ENCODE data around the gene CFP.

The CFP gene

DNA sequence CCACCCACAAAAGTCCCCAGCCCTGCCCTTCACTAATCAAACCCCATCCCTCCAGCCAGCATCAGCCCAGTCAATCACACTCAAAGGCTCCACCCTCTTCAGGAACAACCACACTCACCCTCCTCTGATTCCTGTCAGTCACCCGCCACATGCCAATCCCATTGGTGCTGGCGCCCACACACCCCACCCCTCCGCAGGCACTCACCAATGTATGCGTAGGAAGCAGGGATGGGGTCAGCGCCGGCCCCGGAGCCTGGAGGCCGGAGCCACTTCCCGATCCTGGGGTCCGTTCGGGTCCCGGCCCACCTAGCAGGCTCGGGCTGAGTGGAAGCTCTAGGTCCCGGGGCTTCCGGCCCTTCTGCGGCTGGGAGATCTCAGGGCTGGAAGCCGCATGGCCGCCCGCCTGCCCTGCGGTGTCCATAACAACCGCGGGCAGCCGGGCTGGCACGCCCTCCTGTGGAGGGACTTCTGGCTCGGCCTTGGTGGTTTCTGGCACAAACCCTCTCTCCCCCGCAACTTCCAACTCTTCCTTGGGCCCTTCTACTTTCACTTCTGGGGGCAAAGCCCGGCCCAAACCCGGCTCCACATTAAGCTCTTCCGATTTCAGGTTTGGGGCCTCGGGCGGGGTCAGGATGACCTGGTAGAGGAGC is 7.9 kb upstream of the CFP start:
- DNase-seq (ENCODE audit: low spot score), result peak; percentile 37

DNA sequence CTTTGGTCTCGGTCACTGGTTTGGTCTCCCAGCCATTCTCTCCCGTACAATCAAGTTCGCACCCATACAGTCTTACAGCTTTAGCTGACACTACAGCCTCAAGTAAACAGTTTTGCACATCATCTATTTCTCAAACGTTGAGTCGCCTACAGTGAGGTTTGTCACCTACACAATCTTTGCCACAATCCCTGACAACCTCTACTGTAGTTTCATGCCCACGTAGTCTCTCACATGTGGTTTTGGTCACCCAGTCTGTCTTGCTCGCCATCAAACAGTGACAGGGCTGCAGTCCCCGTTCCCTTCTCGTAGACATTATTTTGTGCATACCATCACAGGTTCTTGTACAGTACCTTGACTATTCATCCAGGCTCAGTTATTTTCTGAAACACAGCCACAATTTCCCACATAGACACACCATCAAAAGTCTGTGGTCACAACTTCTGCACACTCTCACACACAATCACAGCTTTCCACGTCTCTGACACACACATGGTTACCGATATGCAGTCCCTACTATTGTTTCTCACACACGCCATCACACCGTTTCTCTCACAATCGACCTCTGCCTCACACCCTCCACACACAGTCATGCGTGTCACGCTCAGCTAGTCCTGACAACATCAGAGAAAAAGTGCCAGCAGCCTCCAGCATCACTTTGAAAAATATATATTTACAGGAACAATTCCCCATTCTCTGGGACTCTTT is 5.3 kb upstream of the CFP start:
- no peak for DNase-seq (ENCODE audit: low spot score)

DNA sequence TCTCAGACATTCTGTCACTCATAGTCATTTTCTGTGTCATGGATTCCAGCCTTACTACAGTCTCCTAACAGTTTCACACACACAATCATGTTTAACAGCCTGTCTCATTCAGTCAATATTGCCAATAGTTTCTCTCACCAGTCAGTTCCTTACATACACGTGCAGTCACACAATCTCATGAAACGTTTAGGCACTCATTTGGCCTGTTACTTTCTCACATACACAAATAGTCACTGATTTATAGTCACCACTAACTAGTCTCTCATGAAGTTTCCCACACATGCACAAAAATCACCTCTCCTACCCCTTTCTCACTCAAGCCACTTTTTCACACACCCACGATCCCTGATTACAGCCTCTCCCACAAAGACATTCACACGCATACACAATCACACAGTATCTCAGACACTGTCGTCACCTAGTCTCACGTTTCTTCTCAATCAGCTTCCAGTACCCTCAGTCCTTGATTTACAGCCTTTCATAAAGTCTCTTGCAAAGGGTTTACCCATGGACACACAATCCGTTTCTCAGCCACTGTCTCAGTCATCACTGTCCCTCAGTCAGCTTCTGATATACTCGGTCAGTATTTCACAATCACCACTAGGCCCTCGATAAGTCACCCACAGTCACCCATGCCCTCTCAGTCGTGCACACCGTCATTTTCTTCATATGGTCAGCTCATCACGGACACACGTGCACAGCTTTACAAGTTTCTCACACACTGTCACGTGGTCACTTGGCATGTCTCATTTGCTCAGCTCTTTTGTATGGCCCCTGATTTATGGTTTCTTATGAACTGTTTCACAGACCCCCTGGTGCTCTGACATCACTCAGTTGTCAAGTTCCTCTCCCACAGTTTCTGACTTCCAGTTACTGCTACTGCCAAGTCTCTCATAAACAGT is 4.2 kb upstream of the CFP start:
- DNase-seq (ENCODE audit: low spot score), result no peak

DNA sequence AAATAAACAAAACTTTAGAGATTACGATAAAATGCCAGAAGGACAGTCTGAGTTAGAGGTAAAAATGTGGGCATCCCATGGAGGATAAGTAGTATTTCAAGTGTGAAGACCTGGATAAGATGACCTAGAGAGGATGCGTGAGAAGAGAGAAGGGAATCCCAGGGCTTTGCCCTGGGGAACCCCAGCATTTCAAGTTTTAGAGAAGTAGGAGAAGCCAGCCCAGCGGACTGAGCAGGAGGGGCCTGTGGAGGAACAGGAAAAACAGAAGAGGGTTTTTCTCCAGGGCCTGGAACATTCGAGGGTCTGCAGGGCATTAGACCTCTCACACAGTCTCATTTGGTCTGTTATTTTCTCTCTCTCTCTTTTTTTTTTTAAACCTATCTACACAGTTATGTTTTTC is 2.9 kb upstream of the CFP start:
- no peak for DNase-seq (ENCODE audit: low spot score)

DNA sequence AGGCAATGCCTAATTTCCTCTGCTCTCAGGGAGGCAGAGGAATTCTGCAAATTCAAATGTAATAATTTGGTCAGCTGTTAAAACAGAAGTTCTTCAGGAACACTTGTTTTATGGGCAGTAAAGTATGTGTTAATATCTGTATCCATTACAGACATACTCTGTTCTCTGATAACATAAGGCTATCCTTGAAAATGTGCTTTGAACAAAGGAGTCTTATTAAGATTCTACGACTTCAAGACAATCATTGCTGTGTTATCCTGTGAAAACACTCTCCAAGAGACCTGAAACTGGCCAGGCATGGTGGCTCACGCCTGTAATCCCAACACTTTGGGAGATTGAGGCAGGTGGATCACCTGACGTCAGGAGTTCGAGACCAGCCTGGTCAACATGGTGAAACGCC is 1.9 kb upstream of the CFP start:
- DNase-seq (ENCODE audit: low spot score), result no peak

DNA sequence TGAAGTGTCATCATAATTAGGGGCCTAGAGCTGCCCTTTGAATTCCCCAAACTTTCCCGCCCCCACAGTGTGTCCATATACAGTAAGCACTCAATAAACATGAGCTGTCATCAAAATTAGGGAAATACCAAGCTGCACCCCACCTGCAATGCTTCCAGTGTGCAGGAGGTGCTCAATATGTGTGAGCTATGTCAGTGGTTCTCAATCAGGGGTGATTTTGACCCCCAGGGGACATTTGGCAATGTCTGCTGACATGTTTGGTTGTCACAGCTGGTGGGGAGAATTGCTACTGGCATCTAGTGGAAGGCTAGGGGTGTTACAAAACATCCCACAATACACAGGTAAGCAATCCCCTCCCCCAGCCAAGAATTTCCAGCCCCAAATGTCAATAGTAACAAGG is 748 bp downstream of the CFP start:
- DNase-seq (ENCODE audit: low spot score), result no peak

DNA sequence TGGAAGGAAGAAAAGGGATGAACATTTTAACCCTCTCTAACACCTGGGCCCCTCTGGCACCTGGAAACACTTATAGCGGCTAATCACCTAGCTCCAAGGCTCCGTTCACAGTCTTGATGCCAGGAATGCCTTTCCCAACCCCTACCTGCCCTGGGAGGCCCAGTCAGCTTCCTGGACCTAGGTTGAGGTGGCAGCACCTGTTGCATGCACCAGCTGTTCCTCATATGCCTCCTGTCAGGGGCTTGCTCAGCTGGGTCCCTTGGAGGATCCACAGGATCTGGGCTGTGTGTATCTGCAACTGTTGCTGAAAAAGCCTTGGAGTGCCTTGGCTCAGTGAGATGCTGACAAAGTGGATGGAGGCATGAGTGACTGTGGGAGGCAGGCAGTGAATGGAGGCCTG is 4.4 kb downstream of the CFP start:
- no peak for DNase-seq (ENCODE audit: low spot score)

DNA sequence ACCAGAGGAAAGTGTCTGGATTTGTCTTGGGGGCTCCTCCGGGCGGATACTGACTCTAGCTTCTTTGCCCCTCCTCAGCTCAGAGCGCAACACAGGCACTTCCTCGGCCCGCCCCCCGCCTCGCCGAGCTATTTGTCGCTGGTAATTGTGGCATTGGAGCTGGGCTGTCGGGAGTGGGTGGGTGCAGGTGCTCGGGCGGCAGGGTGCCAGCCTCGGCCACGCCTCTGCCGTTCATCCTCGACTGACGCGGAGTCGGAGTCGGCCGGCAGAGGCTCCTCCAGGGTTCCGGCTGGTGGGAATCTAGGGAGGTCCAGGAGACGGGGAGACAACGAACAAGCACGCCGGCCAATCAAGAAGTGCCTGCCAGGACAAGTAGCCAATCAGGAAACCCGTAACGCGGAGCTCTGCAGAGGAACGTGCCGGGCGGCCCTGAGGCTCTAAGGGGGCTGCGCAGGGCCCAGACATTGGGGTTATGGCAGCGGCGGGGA is 6.1 kb downstream of the CFP start:
- DNase-seq (ENCODE audit: low spot score), result peak; percentile 24

DNA sequence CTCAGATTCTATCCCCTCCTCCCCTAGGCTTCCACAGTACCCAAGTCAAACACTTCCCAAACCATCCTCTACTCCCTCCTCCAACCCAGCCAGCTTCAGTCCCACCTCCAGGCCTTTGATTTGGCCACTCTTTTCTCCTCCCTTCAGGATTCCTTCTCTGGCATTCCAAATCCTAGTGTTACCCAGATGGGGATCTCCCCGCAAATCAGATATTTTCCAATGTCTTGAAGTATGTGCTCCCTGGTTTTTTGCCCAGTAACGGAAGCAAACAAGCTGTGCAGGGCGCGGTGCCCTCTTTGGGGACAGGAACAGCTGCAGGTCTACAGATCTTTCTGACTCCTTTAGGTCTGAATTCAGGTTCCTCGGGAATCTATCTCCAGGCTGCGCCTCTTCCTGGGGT is 7.9 kb downstream of the CFP start:
- no peak for DNase-seq (ENCODE audit: low spot score)

DNA sequence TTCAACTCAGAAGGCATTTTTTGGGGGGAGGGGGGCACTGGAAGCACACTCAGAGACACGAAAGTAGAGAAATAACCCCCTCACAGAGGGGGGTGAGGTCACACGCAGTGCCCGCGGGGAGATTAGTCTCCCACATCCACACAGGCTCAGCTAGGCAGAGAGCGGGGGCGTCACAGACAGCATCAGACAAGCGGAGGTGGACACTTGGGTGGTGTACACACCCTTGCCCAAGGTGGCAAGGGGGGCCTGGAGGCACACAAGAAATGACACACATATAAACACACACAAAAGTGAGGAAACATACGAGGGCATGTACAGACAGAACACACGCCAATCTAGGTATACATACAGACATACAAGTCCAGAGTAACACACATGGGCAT is 9.4 kb downstream of the CFP start:
- no peak for DNase-seq (ENCODE audit: low spot score)

DNA sequence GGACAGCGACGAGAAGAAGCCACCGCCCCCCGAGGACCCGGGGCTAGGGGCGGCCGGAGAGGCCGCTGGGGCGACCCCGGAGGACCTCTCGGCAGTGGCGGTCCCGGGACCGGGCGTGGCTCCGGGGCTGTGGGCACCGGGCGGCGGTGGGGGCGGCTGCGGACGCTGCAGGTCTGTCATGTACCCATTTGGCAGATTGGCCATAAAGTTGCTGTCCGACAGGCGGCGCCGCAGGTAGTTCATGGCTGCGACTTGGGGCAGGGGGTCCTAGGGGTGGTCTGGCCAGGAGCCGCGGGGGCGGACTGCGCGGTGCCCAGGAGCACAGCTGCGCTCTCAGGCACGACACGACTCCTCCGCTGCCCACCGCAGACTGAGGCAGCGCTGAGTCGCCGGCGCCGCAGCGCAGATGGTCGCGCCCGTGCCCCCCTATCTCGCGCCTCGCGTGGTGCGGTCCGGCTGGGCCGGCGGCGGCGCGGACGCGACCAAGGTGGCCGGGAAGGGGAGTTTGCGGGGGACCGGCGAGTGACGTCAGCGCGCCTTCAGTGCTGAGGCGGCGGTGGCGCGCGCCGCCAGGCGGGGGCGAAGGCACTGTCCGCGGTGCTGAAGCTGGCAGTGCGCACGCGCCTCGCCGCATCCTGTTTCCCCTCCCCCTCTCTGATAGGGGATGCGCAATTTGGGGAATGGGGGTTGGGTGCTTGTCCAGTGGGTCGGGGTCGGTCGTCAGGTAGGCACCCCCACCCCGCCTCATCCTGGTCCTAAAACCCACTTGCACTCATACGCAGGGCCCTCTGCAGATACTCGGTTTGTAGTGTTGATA is 10.0 kb downstream of the CFP start, which contains the start of gene SYN1:
TSS of gene SYN1 (minus strand) at position 372 of the 817 bp plus-strand sequence. CDS start at position 243, 129 bp downstream.
- peak; percentile 46 for DNase-seq (ENCODE audit: low spot score)

DNA sequence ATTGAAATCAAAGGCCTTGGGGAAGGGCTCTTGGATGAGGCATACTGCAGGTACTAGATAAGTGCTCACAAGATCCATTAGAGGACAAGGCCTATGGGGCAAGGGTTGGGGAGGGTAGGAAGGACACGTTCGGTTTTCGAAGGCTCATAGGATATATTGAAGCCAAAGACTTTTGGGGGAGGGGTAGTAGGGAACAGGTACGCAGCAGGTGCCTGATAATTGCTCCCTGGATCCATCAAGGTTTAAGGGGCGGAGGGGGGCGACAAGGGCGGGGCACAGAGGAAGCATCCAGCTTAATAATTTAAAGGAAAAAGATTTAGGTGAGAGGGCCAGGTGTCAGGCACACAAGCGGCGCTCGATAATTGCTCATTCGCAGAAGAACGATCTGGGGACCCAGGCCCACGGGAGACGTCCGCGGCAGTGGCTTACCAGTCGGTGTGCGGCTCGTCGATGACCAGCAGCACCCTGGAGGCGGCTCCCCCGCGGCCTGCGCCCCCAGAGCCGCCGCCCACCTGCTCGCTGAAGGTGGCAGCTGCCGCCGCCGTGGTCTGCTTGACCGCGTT is 10.7 kb downstream of the CFP start:
- DNase-seq (ENCODE audit: low spot score), result no peak

DNA sequence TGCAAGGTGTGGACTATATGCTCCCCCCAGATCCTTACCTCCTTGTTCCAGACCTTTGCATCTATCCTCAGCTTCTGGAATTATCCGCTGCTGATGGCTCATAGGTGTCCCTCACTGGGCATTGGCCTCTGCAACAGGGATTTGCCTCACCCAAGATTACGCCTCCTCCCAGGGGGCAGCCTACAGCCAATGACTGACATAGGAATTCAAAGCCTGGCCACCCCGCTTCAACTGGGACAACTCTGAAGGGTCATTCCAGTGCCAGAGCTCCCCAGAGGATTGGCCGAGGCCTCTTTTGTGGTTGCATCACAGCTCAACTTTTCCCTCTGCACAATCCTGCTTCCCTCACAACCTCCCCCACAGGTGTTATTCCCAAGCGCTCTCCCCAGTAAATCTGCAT is 15.1 kb downstream of the CFP start:
- no peak for DNase-seq (ENCODE audit: low spot score)

DNA sequence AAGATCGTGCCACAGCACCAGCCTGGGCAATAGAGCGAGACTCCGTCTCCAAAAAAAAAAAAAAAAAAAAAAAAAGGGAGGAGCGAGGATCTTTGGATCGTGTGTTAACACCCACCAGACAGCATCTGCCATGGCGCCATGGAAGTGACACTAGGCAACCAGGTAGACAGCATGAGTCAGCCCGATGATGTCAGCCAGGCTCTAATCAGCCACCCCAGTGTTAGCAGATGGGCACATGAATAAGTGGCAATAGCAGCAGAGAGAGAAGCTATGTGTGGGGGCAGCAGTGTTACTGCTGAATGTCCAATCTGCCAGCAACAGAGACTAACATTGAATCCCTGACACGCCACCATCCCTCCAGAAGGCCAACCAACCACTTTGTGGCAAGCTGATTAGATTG is 16.6 kb downstream of the CFP start:
- DNase-seq (ENCODE audit: low spot score), result no peak

DNA sequence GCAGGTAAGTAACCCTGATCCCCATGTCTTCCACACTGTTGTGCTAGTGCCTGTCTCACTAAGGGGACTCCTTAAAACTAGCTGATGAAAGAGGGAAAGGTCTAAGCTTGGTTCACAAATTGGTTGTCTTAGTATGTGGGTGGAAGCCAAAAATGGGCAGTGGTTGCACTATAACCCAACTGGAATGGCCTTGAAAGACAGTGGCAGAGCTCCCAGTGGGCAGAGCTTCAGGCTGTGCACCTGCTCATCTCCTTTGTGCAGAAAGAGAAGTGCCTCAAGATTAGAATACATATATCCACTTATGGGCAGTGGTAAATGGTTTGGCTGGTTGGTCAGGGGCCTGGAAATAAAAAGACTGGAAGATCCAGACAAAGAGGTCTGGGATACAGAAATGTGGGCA is 17.3 kb downstream of the CFP start:
- DNase-seq (ENCODE audit: low spot score), result no peak

DNA sequence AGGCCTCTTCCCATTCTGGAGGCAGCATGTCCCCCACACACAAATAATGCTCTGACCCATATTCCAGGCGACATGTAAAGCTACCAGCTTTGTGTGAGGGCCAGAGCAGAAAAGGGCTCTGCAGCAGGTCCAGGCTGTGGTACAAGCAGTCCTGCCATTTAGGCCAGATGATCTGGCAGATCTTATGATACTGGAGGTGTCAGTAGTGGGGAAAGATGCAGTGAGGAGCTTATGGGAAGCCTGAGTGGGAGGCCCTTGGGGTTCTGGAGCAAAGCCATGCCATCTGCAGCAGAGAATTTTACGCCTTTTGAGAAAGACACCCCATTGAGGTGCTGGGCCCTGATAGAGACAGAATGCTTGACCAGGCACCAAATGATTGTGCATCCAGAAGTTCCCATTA is 17.8 kb downstream of the CFP start:
- DNase-seq (ENCODE audit: low spot score), result no peak

DNA sequence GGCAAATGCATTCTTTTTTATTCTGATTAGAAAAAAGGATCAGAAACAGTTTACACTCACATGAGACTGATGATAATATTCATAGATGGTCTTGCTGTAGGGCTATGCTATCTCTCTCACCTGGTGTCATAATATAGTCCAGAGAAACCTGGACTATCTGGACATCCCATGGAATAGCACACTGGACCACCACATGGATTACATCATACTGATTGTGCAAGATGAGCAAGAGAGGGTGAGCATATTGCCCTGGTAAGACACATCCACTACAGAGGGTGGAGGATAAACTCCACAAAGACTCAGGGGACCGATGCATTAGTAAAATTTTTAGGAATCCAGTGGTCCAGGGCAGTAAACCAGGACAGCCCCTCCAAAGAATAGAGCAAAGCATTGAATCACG is 18.2 kb downstream of the CFP start:
- no peak for DNase-seq (ENCODE audit: low spot score)

DNA sequence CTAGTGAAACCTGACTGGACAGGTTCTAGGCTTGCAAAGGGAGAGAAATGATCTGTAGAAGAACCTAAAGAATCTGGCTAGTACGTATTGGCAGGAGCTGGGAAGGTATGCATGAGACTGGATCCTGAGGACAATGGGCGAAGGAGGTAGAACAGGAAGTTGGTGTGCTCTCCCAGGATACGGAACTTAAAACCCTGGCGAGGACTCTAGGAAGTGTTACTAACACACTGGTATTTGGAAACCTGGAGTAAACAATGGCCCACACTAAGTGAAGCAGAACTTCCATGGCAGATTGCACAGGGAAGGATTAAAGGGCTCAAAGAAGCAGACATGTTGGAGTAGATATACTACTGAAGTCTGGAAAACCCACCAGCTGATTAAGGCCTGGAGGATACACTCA is 19.2 kb downstream of the CFP start:
- no peak for DNase-seq (ENCODE audit: low spot score)

DNA sequence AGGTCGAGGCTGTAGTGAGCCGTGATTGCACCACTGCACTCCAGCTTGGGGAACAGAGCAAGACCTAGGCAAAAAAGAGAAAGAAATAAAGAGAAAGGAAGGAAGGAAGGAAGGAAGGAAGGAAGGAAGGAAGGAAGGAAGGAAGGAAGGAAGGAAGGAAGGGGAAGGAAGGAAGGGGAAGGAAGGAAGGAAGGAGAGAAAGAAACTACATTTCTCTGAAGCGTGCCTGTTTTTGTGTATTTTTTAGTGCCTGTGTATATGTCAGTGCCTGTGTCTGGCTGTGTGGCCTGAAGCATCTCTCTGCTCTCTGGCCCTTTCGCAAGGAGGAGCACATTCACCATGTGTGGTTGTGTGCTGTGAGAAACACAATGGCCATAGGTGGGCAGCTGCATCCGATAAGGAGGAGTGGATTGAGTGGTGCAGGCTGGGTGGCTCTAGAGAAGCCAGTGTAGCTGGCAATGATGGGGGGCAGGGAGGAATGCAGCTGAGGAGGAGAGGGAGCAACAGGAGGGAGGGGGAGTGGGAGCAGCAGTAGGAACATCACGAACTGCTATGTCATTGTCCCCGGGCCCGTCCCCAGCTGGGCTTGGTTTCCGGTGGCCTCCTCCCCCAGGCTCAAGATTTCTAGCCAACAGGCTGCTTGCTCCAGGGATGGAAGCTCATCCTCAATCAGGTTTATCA is 21.5 kb downstream of the CFP start:
- no peak for DNase-seq (ENCODE audit: low spot score)

DNA sequence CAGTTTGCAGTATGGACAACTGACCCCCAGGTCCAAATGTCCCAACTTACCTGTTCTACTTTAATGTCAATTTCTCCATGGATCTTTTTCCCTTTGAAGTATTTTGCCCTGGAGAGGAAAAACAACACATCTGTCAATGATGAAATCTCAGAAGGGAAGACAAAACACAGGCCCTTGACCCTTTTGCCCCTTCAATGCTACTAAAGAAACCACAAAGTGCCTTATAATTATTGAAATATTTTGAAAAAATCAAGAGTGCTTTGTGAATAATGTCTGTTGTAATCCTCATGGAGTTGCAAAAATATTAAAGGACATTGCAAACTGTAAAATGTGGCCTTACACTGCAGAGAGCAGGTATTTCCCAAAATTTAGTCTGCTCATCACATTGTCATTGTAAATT is 22.6 kb downstream of the CFP start:
- no peak for DNase-seq (ENCODE audit: low spot score)

DNA sequence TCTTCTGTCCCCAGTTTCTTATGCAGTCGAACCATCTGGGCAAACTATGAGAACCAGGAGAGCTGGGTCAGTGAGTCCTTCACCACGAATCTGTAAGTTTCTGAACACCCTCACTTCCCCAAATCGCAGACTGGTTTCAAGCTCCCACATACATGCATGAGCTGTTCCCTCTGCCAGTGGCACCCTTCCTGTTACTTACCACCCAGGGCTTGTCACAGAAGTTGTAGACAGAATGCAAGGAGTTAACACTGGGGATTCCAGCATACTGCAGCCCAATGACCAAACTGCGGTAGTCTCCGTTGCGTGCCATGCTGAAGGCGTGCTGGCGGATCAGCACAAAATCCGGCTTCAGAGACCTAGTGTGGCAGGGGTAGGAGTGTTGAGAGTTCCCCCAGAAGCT is 24.7 kb downstream of the CFP start:
- DNase-seq (ENCODE audit: low spot score), result no peak
